Measurements from ENCODE around the gene IQCE.

Gene IQCE

GRCh38 chr7:2644220-2644561 is 85.4 kb downstream of the IQCE start:
- DNase-seq (ENCODE audit: low read depth in 3 of 3, low spot score in 1 of 3): no peak

GRCh38 chr7:2644562-2645273 is 85.9 kb downstream of the IQCE start:
- no peak for DNase-seq (ENCODE audit: low read depth in 3 of 3, low spot score in 1 of 3)

- no peak for DNase-seq (ENCODE audit: low read depth in 3 of 3, low spot score in 1 of 3)
These were observed 86.6 kb downstream of the IQCE start for GRCh38 chr7:2645274-2645868.

GRCh38 chr7:2646336-2646679 is 87.5 kb downstream of the IQCE start:
- DNase-seq (ENCODE audit: low read depth in 3 of 3, low spot score in 1 of 3): no peak

- DNase-seq (ENCODE audit: low read depth in 3 of 3, low spot score in 1 of 3): no peak
These were observed 88.1 kb downstream of the IQCE start for GRCh38 chr7:2646680-2647571.

GRCh38 chr7:2647594-2648172 is 88.9 kb downstream of the IQCE start:
- no peak for DNase-seq (ENCODE audit: low read depth in 3 of 3, low spot score in 1 of 3)

GRCh38 chr7:2649139-2649838 is 90.5 kb downstream of the IQCE start:
- no peak for DNase-seq (ENCODE audit: low read depth in 3 of 3, low spot score in 1 of 3)

- no peak for DNase-seq (ENCODE audit: low read depth in 3 of 3, low spot score in 1 of 3)
These were observed 91.2 kb downstream of the IQCE start for GRCh38 chr7:2649991-2650390.

- DNase-seq (ENCODE audit: low read depth in 3 of 3, low spot score in 1 of 3): no peak
These were observed 91.7 kb downstream of the IQCE start for GRCh38 chr7:2650451-2650850.

GRCh38 chr7:2651336-2651735 is 92.6 kb downstream of the IQCE start:
- DNase-seq (ENCODE audit: low read depth in 3 of 3, low spot score in 1 of 3): no peak

GRCh38 chr7:2651847-2652735 is 93.3 kb downstream of the IQCE start:
- DNase-seq (ENCODE audit: low read depth in 3 of 3, low spot score in 1 of 3): no peak

GRCh38 chr7:2652736-2653060 is 93.9 kb downstream of the IQCE start:
- DNase-seq (ENCODE audit: low read depth in 3 of 3, low spot score in 1 of 3): no peak

- DNase-seq (ENCODE audit: low read depth in 3 of 3, low spot score in 1 of 3): no peak
These were observed 95.3 kb downstream of the IQCE start for GRCh38 chr7:2654059-2654458.

- no peak for DNase-seq (ENCODE audit: low read depth in 3 of 3, low spot score in 1 of 3)
These were observed 97.3 kb downstream of the IQCE start for GRCh38 chr7:2655870-2656614.

- DNase-seq (ENCODE audit: low read depth in 3 of 3, low spot score in 1 of 3): no peak
These were observed 98.4 kb downstream of the IQCE start for GRCh38 chr7:2657208-2657607.

GRCh38 chr7:2657920-2658671 is 99.3 kb downstream of the IQCE start:
- DNase-seq (ENCODE audit: low read depth in 3 of 3, low spot score in 1 of 3): no peak

- DNase-seq (ENCODE audit: low read depth in 3 of 3, low spot score in 1 of 3): no peak
These were observed 100.2 kb downstream of the IQCE start for GRCh38 chr7:2658941-2659340.

- DNase-seq (ENCODE audit: low read depth in 3 of 3, low spot score in 1 of 3): no peak
These were observed 101.0 kb downstream of the IQCE start for GRCh38 chr7:2659556-2660358.
